HK-2 (cell line): ENCODE measurements around the gene SRD5A1.

Experiments
- DNase-seq: peaks from one replicate; pipeline ENCODE4 v3.0.0-alpha.2; 2018; ENCODE audit not compliant: unreplicated experiment

SRD5A1 gene

DNA sequence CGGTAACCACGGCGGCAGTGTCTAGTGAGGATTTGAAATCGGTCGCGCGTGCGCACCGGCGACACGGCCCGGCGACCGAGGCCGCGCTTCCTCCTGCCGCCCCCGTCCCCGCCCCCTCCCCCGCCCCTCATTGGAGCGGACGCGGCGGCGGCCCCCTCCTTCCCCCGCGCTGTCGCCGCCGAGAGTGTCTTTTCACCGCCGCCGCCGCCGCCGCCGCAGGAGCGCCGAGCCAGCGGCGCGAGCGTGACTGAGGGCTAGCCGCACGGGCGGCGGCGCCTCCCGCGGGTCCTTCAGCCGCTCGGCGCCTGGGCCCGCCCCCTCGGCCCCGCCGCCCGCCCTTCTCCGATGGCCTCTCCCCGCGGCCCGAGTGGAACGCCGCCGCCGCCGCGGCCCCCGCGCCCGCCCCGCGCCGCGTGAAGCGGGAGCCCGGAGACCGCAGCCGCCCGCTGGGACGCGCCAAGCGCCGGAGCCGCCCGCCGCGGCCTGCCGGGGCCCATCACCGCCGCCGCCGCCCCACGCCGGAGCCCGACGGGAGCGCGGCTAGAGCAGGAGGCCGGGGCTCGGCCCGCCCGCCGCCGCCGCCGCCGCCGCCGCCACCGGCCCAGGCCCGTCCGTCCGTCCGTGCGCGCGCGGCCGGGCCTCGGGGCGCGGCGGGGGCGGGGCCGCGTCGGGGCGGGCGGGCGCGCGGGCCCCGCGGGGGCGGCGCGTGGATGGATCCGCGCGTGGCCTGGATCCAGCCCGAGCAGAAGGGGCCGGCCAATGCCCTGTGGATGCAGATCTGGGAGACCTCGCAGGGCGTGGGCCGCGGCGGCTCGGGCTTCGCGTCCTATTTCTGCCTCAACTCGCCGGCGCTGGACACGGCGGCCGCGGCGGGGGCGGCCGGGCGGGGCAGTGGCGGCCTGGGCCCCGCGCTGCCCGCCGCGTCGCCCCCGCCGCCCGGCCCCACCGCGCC, 80.3 kb downstream of the SRD5A1 start, which contains the start of gene TENT4A:
TENT4A (plus strand) TSS at position 159 of the 952 bp plus-strand sequence; CDS start at position 711, 552 bp downstream.
- DNase-seq, result no peak

GRCh38 chr5:6714226-6715041, 81.2 kb downstream of the SRD5A1 start:
- DNase-seq, result peak; percentile 22

- no peak for DNase-seq
These were observed 82.0 kb downstream of the SRD5A1 start for GRCh38 chr5:6715271-6715670.

GRCh38 chr5:6715758-6716628, 82.8 kb downstream of the SRD5A1 start:
- no peak for DNase-seq

- no peak for DNase-seq
These were observed 83.4 kb downstream of the SRD5A1 start for GRCh38 chr5:6716629-6717149.

DNA sequence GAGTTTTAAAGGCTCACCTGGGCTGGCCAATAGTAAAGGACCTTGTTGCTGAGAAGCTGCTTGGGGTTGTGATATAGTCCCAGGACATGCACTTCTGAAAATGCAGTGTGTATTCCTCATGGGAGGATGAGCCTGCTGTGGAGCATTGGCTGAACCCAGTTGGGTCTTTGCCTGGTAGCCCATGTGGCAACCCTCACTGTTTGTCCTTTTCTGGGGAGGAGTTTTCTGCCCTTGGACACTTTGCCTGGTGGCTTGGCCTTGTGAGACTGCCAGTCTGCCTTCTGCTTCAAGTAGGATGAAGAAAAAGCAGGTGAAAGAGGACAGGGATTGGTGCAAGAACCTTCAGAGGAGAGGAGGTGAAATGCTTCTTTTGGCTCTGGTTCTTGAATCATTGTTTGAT, 84.0 kb downstream of the SRD5A1 start:
- no peak for DNase-seq

- DNase-seq, result no peak
These were observed 84.4 kb downstream of the SRD5A1 start for GRCh38 chr5:6717687-6718086.

DNA sequence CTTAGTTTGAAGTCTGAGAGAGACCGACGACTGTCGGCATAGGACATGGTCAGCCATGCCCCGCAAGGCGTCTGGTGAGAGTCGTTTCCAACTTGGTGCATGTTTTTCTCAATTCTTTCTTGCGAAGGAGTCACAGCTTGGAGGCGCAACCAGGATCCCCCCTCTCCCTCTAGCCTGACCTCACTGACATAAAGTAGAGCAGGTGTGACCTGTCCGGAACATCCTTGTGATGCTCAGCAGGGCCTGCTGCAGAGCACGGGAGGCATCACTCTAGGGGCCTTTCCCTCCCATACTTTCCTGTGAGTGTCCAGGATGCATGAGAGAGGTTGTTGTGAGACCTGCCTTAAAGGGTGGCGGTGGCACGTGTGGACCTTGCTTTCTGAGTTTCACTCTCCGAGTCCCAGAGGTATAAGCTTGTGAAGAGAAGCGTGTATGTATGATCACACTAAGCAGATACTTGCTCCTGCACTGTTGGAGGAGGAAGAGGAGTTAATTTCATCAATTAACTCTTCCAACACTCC, 85.0 kb downstream of the SRD5A1 start:
- no peak for DNase-seq

GRCh38 chr5:6718718-6719117, 85.5 kb downstream of the SRD5A1 start:
- DNase-seq, result no peak

- DNase-seq, result no peak
These were observed 86.2 kb downstream of the SRD5A1 start for GRCh38 chr5:6719417-6719816.

GRCh38 chr5:6719896-6720560, 86.8 kb downstream of the SRD5A1 start:
- DNase-seq, result no peak

GRCh38 chr5:6720561-6720921, 87.3 kb downstream of the SRD5A1 start:
- DNase-seq, result no peak

GRCh38 chr5:6721442-6721841, 88.2 kb downstream of the SRD5A1 start:
- DNase-seq, result no peak

- DNase-seq, result no peak
These were observed 88.8 kb downstream of the SRD5A1 start for GRCh38 chr5:6722015-6722414.

GRCh38 chr5:6723122-6723815, 90.0 kb downstream of the SRD5A1 start:
- no peak for DNase-seq

GRCh38 chr5:6723816-6724300, 90.6 kb downstream of the SRD5A1 start:
- no peak for DNase-seq
